ES-I3 (cell line): ENCODE measurements around the gene CRB1.

Experiments
- H3K36me3 ChIP-seq: 2 replicates; pipeline ENCODE4 v1.6.1; 2013; ENCODE audit warnings: mild to moderate bottlenecking, low read length, control low read depth, moderate library complexity; ENCODE audit not compliant: insufficient read depth
- H3K4me1 ChIP-seq: 2 replicates; pipeline ENCODE4 v1.6.1; 2013; ENCODE audit warnings: mild to moderate bottlenecking, control low read depth, low read length; ENCODE audit not compliant: insufficient read depth
- H3K9ac ChIP-seq: 2 replicates; pipeline ENCODE4 v1.6.1; 2013; ENCODE audit warnings: low read depth, mild to moderate bottlenecking, low read length, moderate library complexity
- H3K9me3 ChIP-seq: 2 replicates; pipeline ENCODE4 v1.6.1; 2013; ENCODE audit warnings: mild to moderate bottlenecking, low read length, moderate library complexity; ENCODE audit not compliant: control insufficient read depth, insufficient read depth

Gene CRB1

DNA sequence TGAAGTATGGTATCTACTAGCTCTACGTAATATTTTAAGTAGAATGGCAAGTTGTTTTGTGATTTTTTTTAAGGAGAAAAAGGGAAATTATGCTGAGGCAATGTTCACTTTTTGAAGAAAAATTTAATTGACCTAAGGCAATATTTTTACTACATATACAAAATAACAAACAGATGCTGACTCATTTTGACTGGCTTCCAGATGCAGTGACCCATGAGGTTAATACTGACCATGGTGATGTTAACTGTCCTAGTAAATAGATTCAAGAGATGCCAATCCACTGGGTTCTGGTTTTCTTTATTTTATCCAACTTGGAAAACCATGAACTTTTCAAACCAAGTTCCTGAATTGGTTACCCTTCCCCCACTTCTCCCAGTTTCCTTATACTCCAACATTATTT is 154.9 kb downstream of the CRB1 start:
- H3K9me3 ChIP-seq: no peaks in the 10 kb centered on the region
- H3K9ac ChIP-seq: no peak overlapping the region
- H3K36me3 ChIP-seq: no peaks in the 10 kb centered on the region
- H3K4me1 ChIP-seq: no peaks in the 10 kb centered on the region

DNA sequence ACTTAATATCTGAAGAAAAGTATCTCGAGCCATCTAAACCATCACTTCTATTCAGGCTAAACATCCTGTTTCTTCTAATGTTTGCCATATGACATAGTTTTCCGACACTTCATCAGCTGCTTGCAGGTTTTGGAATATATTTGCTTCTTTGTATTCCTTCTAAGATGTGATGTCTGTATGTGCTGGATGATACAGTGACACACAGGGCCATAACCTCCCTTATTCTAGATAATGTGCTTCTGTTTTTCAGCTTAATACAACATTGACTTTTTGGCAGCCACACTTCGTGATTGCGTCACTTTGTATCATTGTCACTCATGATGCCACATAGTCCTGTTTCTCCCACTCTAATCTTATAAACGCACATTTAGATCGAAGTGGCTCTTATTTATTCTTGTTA is 156.3 kb downstream of the CRB1 start:
- H3K4me1 ChIP-seq: no peaks in the 10 kb centered on the region
- no peaks in the 10 kb centered on the region for H3K36me3 ChIP-seq
- H3K9me3 ChIP-seq: no peaks in the 10 kb centered on the region
- H3K9ac ChIP-seq: no peak overlapping the region

DNA sequence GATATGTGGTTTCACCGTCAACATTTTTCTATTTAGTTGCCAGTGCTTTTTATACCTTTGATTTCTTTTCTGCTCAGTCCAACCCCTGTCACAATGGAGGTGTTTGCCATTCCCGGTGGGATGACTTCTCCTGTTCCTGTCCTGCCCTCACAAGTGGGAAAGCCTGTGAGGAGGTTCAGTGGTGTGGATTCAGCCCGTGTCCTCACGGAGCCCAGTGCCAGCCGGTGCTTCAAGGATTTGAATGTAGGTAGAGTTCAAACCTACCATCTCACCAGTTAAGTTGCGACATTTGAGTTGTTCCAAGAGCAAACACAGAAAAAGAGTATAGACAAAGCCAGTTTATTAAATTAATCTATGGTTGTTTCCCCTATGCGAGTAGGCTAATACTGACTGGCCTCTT is 161.3 kb downstream of the CRB1 start:
- no peaks in the 10 kb centered on the region for H3K9me3 ChIP-seq
- H3K36me3 ChIP-seq: no peaks in the 10 kb centered on the region
- no peaks in the 10 kb centered on the region for H3K4me1 ChIP-seq
- H3K9ac ChIP-seq: no peak overlapping the region

DNA sequence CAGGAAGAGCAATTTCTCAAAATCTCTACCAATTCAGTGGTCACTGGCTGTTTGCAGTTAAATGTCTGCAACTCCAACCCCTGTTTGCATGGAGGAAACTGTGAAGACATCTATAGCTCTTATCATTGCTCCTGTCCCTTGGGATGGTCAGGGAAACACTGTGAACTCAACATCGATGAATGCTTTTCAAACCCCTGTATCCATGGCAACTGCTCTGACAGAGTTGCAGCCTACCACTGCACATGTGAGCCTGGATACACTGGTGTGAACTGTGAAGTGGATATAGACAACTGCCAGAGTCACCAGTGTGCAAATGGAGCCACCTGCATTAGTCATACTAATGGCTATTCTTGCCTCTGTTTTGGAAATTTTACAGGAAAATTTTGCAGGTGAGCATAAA is 167.2 kb downstream of the CRB1 start:
- Histone ChIP-seq H3K9me3 (no peaks in the 10 kb centered on the region), H3K4me1 (peaks cover 29% of the 10 kb centered on the region), H3K9ac (no peak overlapping the region), H3K36me3 (no peaks in the 10 kb centered on the region)

DNA sequence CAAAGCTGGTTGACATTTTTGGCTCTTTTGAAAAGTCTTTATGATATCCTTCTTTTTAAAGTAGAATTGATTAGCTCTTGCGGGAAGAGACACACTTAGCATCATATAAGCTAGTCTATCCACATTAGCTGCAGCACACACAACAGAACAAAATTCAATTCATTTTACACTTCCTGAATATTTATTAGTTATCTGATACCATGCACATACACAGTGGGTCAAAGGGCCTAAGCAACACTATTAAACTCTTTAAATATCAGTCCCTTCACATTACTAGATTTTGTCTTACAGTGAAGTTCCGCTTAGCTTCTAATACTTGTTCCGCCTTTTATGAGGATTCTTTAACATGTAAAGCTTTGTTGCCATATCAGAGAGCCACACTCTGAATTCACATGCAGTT is 169.5 kb downstream of the CRB1 start:
- Histone ChIP-seq H3K36me3 (no peaks in the 10 kb centered on the region), H3K4me1 (peaks cover 40% of the 10 kb centered on the region), H3K9me3 (no peaks in the 10 kb centered on the region), H3K9ac (no peak overlapping the region)

DNA sequence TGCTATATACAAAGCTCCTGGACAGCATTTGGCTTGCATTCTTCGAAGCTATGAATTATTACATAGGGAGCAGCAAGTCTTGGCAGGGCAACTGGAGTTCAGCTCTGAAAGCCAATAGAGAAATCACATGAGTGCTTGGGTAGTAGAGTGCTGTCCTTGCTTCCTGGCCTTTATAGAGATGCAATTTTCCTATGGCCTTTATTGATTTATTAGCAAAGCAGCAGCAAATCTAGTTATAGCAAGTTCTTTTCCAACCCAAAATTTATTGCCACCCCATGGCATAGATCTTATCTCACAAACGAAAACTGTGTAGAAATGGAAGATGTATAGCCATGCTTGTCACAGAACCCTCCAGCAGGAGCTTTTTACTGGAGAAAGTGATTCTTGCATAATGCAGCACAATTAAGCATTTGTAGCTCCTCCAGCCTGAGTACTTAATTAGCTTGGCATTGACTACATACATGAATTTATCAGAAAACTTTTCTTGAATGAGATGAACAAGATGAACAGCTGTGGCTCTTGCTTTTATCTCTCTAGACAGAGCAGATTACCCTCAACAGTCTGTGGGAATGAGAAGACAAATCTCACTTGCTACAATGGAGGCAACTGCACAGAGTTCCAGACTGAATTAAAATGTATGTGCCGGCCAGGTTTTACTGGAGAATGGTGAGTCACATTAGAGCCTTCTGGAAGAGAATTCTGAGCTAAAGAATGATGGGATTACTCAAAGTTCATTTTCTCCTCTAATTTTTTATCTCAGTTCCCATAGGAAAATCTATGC is 170.1 kb downstream of the CRB1 start:
- Histone ChIP-seq H3K36me3 (no peaks in the 10 kb centered on the region), H3K4me1 (peaks cover 40% of the 10 kb centered on the region), H3K9ac (no peak overlapping the region), H3K9me3 (no peaks in the 10 kb centered on the region)

DNA sequence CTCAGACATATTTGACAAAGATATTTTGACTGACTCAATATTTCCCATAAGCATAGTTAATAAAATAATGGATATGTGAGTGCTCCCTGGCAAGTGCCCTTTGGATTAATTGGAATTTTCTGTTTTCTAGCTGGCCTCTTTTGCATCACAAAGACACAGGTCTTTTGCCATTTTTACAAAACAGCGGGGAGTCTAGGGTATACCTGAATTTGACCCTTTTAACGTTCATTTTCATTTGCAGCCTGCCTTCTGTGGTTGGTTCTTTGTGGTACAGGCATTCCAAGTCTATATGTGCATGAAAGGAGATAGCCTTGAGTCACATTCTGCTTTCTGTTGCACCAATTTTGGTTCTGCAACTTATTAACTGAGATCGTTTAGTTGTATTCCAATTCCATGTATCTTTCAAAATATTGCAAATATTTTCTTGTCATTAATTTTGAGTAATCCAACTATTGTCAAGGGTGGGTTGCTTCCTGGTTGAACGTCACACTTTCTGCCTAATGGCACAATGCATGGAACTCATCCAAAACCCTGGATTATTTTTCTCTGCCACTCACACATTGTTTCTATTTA is 171.7 kb downstream of the CRB1 start:
- H3K4me1 ChIP-seq: peaks cover 40% of the 10 kb centered on the region
- H3K9ac ChIP-seq: no peak overlapping the region
- no peaks in the 10 kb centered on the region for H3K9me3 ChIP-seq
- no peaks in the 10 kb centered on the region for H3K36me3 ChIP-seq

DNA sequence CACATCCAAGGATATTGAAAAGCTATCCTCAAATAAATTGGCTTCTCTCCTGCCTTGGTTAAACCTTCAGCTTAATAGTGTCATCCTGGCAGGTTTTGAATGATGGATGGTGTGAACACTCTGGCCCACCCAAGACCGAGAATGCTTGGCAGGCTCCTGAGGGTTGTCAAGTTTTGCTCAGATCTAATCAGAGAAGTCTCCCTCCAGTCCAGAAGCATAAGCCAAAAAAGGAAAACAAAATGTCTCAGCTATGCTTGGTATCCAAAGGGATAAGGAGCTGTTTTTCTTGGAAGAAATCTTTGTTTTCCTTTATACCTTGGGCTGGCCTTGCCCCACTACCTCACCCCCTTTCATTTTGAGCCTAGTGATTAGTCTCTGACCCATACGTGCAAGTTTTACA is 172.7 kb downstream of the CRB1 start:
- Histone ChIP-seq H3K4me1 (peaks cover 40% of the 10 kb centered on the region), H3K9me3 (no peaks in the 10 kb centered on the region), H3K9ac (no peak overlapping the region), H3K36me3 (no peaks in the 10 kb centered on the region)

DNA sequence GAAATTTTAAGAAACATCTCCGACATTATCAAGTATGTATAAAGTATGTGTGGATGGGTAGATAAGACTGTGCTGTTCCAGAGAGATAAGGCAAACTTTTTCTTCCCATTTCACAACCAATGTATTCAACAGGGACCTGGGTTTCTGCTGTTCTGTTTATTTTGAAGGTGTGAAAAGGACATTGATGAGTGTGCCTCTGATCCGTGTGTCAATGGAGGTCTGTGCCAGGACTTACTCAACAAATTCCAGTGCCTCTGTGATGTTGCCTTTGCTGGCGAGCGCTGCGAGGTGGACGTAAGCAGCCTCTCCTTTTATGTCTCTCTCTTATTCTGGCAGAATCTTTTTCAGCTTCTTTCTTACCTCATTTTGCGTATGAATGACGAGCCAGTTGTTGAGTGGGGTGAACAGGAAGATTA is 174.0 kb downstream of the CRB1 start:
- Histone ChIP-seq H3K36me3 (no peaks in the 10 kb centered on the region), H3K9me3 (no peaks in the 10 kb centered on the region), H3K4me1 (peaks cover 39% of the 10 kb centered on the region), H3K9ac (no peak overlapping the region)

DNA sequence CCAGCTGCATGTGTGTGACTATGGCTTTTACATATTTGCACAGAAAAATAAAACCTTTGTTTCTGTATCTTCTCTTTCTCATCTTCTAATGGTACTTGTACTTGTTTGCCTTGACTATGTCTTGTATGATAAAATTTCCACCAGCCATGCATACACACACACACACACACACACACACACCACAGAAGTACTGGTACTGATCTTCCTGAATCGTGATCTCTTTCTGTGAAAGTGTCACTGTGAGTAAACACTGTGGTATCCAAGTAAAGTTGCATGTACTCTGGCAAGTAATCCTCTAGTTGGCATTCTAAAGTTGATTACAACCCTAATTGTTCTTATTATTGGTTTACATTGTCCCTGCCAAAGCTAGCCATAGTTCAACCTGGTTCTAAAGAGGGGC is 176.7 kb downstream of the CRB1 start:
- no peaks in the 10 kb centered on the region for H3K9me3 ChIP-seq

DNA sequence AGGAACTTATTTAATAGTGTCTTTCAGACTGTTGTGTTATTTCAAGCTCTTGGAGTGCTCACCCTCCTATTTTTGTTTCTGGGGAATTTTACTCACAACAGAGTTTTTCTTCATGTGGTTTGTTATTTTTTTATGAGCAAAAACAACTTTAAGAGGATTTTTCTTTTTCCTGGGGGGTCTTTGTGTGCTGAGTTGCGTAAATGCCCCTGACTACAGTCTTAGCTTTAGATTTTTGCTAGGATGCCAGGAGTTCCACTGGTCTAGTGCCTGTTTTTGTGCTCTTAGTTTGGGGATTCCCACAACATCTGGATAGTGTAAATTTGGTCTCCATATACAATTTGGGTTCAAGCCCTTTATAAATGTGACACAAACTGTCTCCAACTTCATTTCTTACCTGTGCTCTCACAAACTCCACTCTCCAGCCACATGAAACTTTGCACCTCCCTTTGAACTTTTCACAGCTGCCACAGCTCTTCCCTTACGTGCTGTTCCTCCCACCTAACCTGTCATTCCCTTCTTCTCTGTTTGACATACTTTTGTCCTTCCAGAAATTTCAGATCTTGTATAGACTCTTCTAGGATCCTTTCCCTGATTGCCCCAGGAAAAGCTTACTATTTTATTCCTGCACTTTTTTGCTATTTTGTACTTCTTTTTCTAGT is 180.2 kb downstream of the CRB1 start:
- no peaks in the 10 kb centered on the region for H3K9me3 ChIP-seq
- no peaks in the 10 kb centered on the region for H3K36me3 ChIP-seq
- no peak overlapping the region for H3K9ac ChIP-seq
- no peaks in the 10 kb centered on the region for H3K4me1 ChIP-seq

More for the DNA sequence above, 176.7 kb downstream of the CRB1 start:
- no peak overlapping the region for H3K9ac ChIP-seq
- H3K36me3 ChIP-seq: no peaks in the 10 kb centered on the region
- peaks cover 15% of the 10 kb centered on the region for H3K4me1 ChIP-seq

DNA sequence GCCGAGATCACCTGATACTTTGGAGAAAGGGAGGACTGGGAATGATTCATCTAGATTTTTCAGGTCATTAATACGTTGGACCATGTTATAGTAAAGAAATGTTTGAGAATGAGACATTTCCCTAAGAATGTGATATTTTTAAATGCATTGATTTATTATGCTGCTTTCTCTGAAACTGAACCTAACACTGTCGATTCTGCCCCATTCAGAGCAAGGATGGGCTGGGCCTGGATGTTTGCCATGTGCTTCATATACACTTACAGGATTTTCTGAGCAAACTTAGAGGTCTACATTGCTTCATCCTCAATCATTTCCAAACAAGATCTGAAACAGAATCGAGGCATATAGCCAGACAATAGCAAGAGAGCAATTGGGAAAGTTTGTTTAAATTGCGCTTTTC is 183.3 kb downstream of the CRB1 start:
- Histone ChIP-seq H3K9ac (no peak overlapping the region), H3K9me3 (no peaks in the 10 kb centered on the region), H3K36me3 (no peaks in the 10 kb centered on the region), H3K4me1 (no peaks in the 10 kb centered on the region)

DNA sequence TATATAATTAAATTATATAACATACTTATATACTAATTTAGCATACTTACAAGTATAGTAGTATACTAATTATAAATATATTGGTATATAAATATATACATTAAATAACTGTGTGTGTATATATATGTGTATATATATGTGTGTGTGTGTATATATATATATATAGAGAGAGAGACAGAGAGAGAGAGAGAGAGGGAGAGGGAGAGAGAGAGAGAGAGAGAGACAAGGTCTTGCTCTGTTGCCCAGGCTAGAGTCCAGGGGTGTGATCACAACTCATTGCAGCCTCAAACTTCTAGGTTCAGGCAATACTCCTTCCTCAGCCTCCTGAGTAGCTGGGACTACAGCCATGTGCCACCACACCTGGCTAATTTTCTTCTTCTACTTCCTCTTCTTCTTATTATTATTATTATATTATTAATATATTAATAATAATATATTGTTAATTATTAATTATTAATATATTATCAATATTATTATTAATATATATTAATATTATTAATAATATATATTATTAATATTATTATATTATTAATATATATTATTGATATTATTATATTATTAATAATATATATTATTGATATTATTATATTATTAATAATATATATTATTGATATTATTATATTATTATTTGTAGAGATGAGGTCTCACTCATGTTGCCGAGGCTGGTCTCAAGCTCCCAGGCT is 185.5 kb downstream of the CRB1 start:
- Histone ChIP-seq H3K9ac (no peak overlapping the region), H3K36me3 (no peaks in the 10 kb centered on the region), H3K9me3 (no peaks in the 10 kb centered on the region), H3K4me1 (no peaks in the 10 kb centered on the region)

DNA sequence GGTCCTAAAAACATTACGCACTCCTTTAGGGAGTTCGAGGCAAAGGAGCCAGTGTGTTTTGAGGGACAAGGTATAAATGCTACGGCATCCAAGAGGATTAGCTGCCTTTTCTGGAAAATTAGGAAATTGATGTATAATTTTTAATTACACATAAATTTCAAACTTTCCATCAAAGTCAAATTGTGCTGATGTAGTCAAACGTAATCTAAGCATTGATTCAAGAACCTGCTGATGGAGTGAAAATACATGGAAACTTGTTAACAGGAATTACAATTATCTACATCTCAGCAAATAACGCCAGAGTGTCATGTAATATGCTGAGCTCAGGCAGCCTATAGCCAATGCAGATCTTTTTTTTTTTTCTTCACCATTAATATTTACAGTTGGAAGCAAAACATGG is 194.5 kb downstream of the CRB1 start:
- Histone ChIP-seq H3K36me3 (no peaks in the 10 kb centered on the region), H3K4me1 (peaks cover 7% of the 10 kb centered on the region), H3K9ac (no peak overlapping the region), H3K9me3 (no peaks in the 10 kb centered on the region)
